HG03159 (cell line): ENCODE measurements around the gene SUGCT.
"Not testable (repeated sequence)": the region's sequence is repeated elsewhere in the genome, so short reads cannot be mapped to it uniquely, and the experiment has no call there.

Experiments used
- ATAC-seq: cut with Tn5 transposase; IDR thresholded peaks from one replicate; pipeline ENCODE4 v1.9.1; 2021; ENCODE audit warnings: mild to moderate bottlenecking, moderate library complexity; ENCODE audit not compliant: unreplicated experiment

The SUGCT gene

GRCh38 chr7:40199076-40199802 lies 64.4 kb downstream of the SUGCT start:
- no peak for ATAC-seq

GRCh38 chr7:40200791-40201190 lies 66.0 kb downstream of the SUGCT start:
- no peak for ATAC-seq

DNA sequence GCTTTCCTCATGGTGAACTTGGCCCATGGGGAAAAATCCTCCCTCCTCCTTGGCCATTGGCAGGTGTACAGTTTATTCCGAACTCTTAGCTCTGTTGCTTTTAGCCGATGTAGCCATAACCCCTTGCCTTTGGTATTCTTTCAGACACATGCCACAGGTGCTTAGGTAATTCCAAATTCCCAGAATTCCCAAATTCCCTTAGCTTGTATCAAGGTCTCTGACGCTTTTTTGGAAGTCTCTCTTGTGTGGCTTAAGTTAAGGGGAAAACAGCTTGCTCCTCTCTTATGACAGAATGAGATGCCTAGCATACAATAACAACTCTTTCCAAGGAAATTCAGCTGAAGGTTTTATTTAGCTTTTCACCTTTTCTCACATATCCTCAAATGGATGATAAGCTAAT lies 68.0 kb downstream of the SUGCT start:
- ATAC-seq, result no peak

GRCh38 chr7:40204581-40204980 lies 69.8 kb downstream of the SUGCT start:
- no peak for ATAC-seq

DNA sequence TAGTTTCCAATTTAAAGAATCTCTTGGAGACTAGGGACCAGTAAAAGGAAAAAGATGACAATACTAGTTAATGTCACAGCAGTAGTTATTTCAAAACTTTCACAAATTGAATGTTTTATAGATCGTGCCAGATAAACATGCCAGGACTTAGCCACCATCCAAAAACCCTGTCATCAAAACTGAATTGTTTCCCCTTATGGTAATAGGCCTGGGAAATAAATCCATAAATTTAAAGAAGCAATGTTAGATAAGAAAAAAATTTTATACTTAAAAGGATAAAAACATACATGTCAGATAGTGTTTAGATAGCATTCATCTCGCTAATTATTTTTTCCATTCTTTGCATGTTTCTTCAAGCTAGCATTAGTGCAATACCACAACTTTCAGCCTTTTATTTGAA lies 71.2 kb downstream of the SUGCT start:
- no peak for ATAC-seq

DNA sequence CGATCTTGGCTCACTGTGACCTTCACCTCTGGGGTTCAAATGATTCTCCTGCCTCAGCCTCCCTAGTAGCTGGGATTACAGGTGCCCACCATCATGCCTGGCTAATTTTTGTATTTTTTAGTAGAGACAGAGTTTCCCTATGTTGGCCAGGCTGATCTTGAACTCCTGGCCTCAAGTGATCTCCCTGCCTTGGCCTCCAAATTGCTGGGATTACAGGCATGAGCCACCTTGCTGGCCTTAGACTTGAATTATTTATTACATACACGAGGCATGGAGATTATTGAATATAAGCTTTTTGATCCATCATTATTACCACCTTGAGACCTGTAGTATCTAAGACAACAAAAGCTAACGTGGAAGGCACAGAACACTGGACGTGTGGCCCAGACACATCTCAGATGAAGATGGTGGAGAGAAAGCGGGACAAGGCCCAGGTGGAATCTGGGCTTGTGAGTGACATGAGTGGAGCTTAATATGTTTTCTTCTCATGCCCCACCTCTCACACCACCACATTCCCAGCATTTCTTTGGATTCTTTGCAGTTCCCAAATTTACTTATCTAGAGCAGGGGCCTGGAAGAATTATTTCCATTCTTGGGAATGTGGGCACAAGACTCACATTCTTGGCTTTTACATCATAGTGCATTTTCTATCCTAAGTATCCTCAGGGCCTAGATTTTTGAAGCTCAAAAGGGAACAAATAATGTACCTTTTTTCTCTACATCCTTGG lies 76.6 kb downstream of the SUGCT start:
- no peak for ATAC-seq

- no peak for ATAC-seq
Observed at GRCh38 chr7:40213291-40213690, 78.5 kb downstream of the SUGCT start.

GRCh38 chr7:40213856-40214255 lies 79.1 kb downstream of the SUGCT start:
- ATAC-seq, result no peak

DNA sequence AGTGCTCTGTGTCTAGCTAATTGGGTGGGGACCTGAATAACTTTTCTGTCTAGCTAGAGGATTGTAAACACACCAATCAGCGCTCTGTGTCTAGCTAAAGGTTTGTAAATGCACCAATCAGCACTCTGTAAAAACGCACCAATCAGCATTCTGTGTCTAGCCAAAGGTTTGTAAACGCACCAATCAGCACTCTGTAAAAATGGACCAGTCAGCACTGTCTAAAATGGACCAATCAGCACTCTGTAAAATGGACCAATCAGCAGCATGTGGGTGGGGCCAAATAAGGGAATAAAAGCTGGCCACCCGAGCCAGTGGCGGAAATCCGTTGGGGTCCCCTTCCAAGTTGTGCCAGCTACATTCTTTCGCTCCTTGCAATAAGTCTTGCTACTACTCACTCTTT lies 83.8 kb downstream of the SUGCT start:
- ATAC-seq, result not testable (repeated sequence)

GRCh38 chr7:40219917-40220316 lies 85.1 kb downstream of the SUGCT start:
- ATAC-seq, result no peak

GRCh38 chr7:40220421-40220911 lies 85.7 kb downstream of the SUGCT start:
- ATAC-seq, result no peak

DNA sequence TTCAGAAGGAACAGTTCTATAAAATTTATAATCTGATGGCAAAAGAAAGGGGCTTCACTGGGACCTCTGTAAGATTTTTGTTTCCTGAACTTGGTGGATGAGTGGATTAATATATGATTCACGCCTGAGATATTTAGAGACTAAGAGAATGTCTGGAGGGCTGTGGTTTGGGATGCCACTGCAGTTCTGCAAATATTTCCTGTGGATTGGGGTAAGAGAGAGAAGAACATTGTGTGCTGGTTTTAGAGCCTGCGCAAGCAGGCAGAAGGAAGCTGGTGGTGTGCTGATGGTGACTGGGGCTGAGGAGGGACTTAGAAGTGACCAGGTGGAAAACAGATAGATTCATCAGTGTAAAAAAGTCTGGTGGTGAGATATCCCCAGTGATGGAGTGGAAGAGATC lies 87.0 kb downstream of the SUGCT start:
- no peak for ATAC-seq

- ATAC-seq, result no peak
Observed at GRCh38 chr7:40223451-40224127, 88.8 kb downstream of the SUGCT start.

DNA sequence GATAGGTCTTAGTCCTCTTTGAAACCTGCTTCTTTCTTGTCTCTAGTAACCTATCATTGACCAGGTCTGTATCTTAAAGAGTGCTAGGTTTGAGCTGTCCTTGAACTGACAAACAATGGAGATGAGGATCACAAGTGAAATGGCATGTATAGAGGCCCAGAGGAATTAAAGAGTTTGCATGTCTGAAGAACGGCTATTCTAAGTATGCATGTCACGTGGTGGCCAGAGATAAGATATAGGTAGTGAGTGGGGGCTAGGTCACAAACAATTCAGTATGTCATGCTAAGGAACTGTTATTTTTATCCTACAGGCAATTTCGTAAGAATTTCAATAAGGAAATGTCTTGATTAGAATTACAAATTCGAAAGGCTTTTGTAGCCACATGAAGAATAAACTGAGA lies 95.3 kb downstream of the SUGCT start:
- ATAC-seq, result no peak

- no peak for ATAC-seq
Observed at GRCh38 chr7:40231796-40232195, 97.0 kb downstream of the SUGCT start.

GRCh38 chr7:40232242-40232893 lies 97.6 kb downstream of the SUGCT start:
- peak; percentile 61 for ATAC-seq

DNA sequence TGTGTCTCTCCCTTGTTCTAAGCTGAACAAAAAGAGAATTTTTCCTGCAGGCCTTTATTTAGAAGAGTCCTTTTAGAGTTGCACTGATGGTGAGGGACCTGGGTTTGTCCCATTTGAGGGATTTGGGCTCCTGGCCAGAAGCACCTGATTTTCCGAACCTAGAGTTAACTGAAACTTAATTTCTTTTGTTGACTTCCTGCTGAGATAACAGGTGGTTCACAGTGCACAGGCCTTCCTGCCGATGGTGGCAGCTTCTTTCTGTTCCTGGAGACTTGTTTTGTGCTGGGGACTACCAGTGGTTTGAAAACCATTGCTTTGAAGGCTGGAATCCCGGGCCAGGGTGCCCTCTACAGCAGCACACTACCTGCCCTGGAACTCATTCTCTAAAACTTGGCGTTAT lies 99.2 kb downstream of the SUGCT start:
- peak; percentile 50 for ATAC-seq

DNA sequence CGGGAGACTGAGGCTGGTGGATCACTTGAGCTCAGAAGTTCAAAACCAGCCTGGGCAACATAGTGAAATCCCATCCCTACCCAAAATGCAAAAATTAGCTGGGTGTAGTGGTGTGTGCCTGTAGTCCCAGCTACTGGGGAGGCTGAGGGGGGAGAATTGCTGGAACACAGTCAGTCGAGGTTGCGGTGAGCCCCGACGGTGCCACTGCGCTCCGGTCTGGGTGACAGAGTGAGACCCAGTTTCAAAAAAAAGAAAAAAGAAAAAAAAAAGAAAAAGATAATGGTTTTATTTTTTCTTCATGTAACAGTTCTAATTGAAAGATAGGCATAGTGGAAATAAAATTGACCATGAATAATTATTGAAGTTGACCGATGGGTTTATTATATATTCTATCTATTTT lies 99.9 kb downstream of the SUGCT start:
- no peak for ATAC-seq

DNA sequence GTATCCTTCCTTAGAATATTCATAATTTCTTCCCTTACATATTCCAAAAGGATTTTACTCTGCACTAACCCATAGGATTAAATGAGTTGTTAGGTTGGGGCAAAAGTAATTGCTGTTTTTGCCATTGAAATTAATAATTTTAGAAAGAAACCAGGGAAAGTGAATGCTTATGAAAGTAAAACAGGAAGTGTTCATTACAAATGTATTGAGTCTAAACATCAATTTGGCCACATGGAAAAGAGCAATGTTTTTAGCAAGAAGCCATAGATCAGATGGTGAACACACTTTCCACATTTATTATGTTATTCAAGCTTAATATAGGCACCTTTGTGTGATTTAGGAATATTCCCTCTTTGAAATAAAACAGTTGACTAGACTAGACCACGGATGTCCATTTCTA lies 102.9 kb downstream of the SUGCT start:
- ATAC-seq, result no peak

GRCh38 chr7:40239755-40240303 lies 105.0 kb downstream of the SUGCT start:
- ATAC-seq, result no peak

DNA sequence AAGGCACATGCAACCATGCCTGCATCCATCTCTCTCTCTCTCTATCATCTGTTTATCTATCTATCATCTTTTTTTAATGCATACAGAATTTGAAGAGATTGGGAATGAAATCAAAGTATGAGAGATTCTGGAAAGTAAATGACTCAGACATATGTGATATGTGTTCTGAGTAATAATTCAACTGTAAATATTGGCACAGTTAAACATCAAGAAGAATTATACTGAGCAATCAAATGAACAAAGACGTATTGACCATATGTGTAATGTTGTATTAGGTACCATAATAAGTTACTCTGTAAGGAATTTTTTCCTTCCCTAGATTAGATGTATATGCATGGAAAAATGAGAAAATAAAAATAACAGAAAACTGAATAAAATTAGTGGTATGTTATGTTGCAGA lies 108.3 kb downstream of the SUGCT start:
- no peak for ATAC-seq
